SK-N-SH (cell line): Measurements from ENCODE around the gene DZIP1L. TPM values are rescaled to one million over a fixed set of nuclear protein-coding genes. Genes with fewer than 3 reads are reported as not detected.

Source experiments
- CTCF ChIA-PET: fragments of 300-600, 350-600 bp; formaldehyde crosslinking; extraction: SDS; loops from one replicate; lab custom pipeline; 2021; lab: Yijun Ruan, JAX
- POLR2A ChIA-PET: fragments of 350-600 bp; sonication (Branson Sonifier 250); formaldehyde crosslinking; extraction: SDS; loops from one replicate; lab custom pipeline; 2020; ENCODE audit warnings: antibody characterized with exemption, inconsistent platforms; lab: Yijun Ruan, JAX
- DNase-seq: peaks from one replicate; pipeline ENCODE4 v3.0.0; 2012
- H2AFZ ChIP-seq: fragments of 200-600 bp; sonication (generic); 2 replicates; pipeline ENCODE4 v1.8.1; 2016; ENCODE audit warnings: antibody characterized with exemption, mild to moderate bottlenecking, low read depth
- H3F3A ChIP-seq: fragments of 200-600 bp; sonication (generic); replicated peaks from 2 replicates; pipeline ENCODE3; 2016; ENCODE audit warnings: antibody characterized with exemption, mild to moderate bottlenecking; ENCODE audit not compliant: insufficient read depth
- H3K27ac ChIP-seq, 2 experiments: fragments of 200-500 bp in 1 of 2; fragments of 200-600 bp in 1 of 2; sonication (Bioruptor generic) in 1 of 2; sonication (generic), shearing (Covaris generic) in 1 of 2; 2 replicates each; pipeline versions ENCODE4 v1.5.1 to v1.6.1; 2014 to 2016; ENCODE audit warnings: low read depth in 2 of 2, inconsistent platforms in 1 of 2, low read length in 1 of 2, mild to moderate bottlenecking in 1 of 2, mixed read lengths in 1 of 2
- H3K27me3 ChIP-seq: fragments of 200-600 bp; sonication (generic), shearing (Covaris generic); 2 replicates; pipeline ENCODE4 v1.6.1; 2016; ENCODE audit warnings: mixed run types; ENCODE audit not compliant: insufficient read depth
- H3K36me3 ChIP-seq, 2 experiments: fragments of 200-500 bp in 1 of 2; fragments of 200-600 bp in 1 of 2; sonication (Bioruptor generic) in 1 of 2; sonication (generic) in 1 of 2; replicated peaks in 1 of 2; 2 replicates each; pipeline versions ENCODE3 to v1.5.1; 2014 to 2016; ENCODE audit warnings: low read length in 1 of 2, mild to moderate bottlenecking in 1 of 2; ENCODE audit not compliant: insufficient read depth in 2 of 2, control insufficient read depth in 1 of 2
- H3K4me1 ChIP-seq, 2 experiments: fragments of 200-500 bp in 1 of 2; fragments of 200-600 bp in 1 of 2; sonication (Bioruptor generic) in 1 of 2; sonication (generic), shearing (Covaris generic) in 1 of 2; 2 replicates each; pipeline versions ENCODE4 v1.5.1 to v1.6.1; 2014 to 2016; ENCODE audit warnings: low read depth in 1 of 2, low read length in 1 of 2, mixed run types in 1 of 2; ENCODE audit not compliant: insufficient read depth in 2 of 2, control insufficient read depth in 1 of 2
- H3K4me2 ChIP-seq: fragments of 200-600 bp; sonication (generic), shearing (Covaris generic); 2 replicates; pipeline ENCODE4 v1.6.1; 2017; ENCODE audit warnings: mixed run types
- H3K4me3 ChIP-seq, 2 experiments: fragments of 200-500 bp in 1 of 2; fragments of 200-600 bp in 1 of 2; sonication (Bioruptor generic) in 1 of 2; sonication (generic), shearing (Covaris generic) in 1 of 2; 2 replicates each; pipeline versions ENCODE4 v1.5.1 to v1.8.1; 2014 to 2016; ENCODE audit warnings: low read depth in 2 of 2, inconsistent platforms in 1 of 2, low read length in 1 of 2, mild to moderate bottlenecking in 1 of 2, mixed read lengths in 1 of 2, moderate library complexity in 1 of 2
- H3K79me2 ChIP-seq: fragments of 200-600 bp; sonication (generic); 2 replicates; pipeline ENCODE4 v1.8.1; 2017; ENCODE audit warnings: mild to moderate bottlenecking; ENCODE audit not compliant: insufficient read depth
- H3K9ac ChIP-seq: fragments of 200-600 bp; sonication (generic); 2 replicates; pipeline ENCODE4 v1.6.1; 2017; ENCODE audit warnings: mixed run types
- H3K9me2 ChIP-seq: fragments of 200-600 bp; sonication (generic); 2 replicates; pipeline ENCODE4 v1.6.1; 2017; ENCODE audit warnings: mixed run types
- H3K9me3 ChIP-seq: fragments of 200-600 bp; sonication (generic); 2 replicates; pipeline ENCODE4 v1.6.1; 2017; ENCODE audit warnings: mixed run types, mild to moderate bottlenecking, moderate library complexity
- H4K20me1 ChIP-seq: fragments of 200-600 bp; sonication (generic); 2 replicates; pipeline ENCODE4 v1.6.1; 2017; ENCODE audit warnings: mild to moderate bottlenecking, mixed run types; ENCODE audit not compliant: insufficient read depth
- CHD2 ChIP-seq: fragments of 150-350 bp; IDR thresholded peaks from 2 replicates; pipeline ENCODE4 v1.6.1; 2018; ENCODE audit warnings: low read length; ENCODE audit not compliant: partially characterized antibody
- ELF1 ChIP-seq: IDR thresholded peaks from 2 replicates; pipeline ENCODE4 v1.4.0; 2012
- GATA2 ChIP-seq: sonication (generic); formaldehyde crosslinking; IDR thresholded peaks from 2 replicates; pipeline ENCODE4 v1.5.0; 2020; ENCODE audit warnings: mild to moderate bottlenecking, missing genetic modification reagents
- JUND ChIP-seq: IDR thresholded peaks from 2 replicates; pipeline ENCODE4 v1.4.0; 2012
- MEF2A ChIP-seq: IDR thresholded peaks from 2 replicates; pipeline ENCODE4 v1.4.0; 2012; ENCODE audit warnings: low read depth, borderline replicate concordance
- MXI1 ChIP-seq: IDR thresholded peaks from 2 replicates; pipeline ENCODE4 v1.6.1; 2012; ENCODE audit warnings: mild to moderate bottlenecking, low read depth, low read length, improper control_type of control experiment
- NFIC ChIP-seq: IDR thresholded peaks from 2 replicates; pipeline ENCODE4 v1.4.0; 2012; ENCODE audit warnings: borderline replicate concordance
- RAD21 ChIP-seq: IDR thresholded peaks from 2 replicates; pipeline ENCODE4 v1.6.1; 2012; ENCODE audit warnings: mild to moderate bottlenecking, low read length
- SMC3 ChIP-seq: IDR thresholded peaks from 2 replicates; pipeline ENCODE4 v1.6.1; 2012; ENCODE audit warnings: low read depth, low read length, improper control_type of control experiment
- TCF12 ChIP-seq: IDR thresholded peaks from 2 replicates; pipeline ENCODE4 v1.4.0; 2012
- ZBTB33 ChIP-seq: IDR thresholded peaks from 2 replicates; pipeline ENCODE4 v1.4.0; 2012; ENCODE audit warnings: low read depth, borderline replicate concordance
- WGBS: methylation state at CpG from one replicate; pipeline ENCODE4 v1.1.6; 2017; ENCODE audit warnings: low lambda C conversion rate; 5-methylcytosine and 5-hydroxymethylcytosine counted together
- polyA plus RNA-seq, 3 experiments: library from polyadenylated mRNA; depleted of rRNA; stranded (reverse); fragments of >200 nt; gene quantifications; 2 replicates each; pipeline ENCODE4 v1.2.3, GENCODE V29; 2012
- TF ChIP-seq, protein P1 (sequence below): IDR thresholded peaks from 2 replicates; pipeline ENCODE4 v1.4.0; 2012; ENCODE audit warnings: low read depth, borderline replicate concordance
- TF ChIP-seq, protein P2 (sequence below): fragments of 150-350 bp; IDR thresholded peaks from 2 replicates; pipeline ENCODE4 v1.6.1; 2016; ENCODE audit warnings: mild to moderate bottlenecking, low read depth, low read length

Gene DZIP1L
- polyA plus RNA-seq, 1 of the 3 experiments (the other 2 are of a cell fraction): 6.4 TPM

- Histone ChIP-seq H3F3A (no peaks in the 10 kb centered on the region), H3K27ac (no peak within 1 kb of the TSS), H3K27me3 (no peaks in the 10 kb centered on the region), H3K4me1 (peaks cover 0 to 2% of the 10 kb centered on the region in 2 experiments; a peak in 1 of 4 replicates), H3K9ac (no peak within 1 kb of the TSS), H4K20me1 (no peaks in the 10 kb centered on the region), H3K9me3 (no peaks in the 10 kb centered on the region), H3K79me2 (no peaks in the 10 kb centered on the region), H3K4me2 (no peak within 1 kb of the TSS), H3K4me3 (no peak within 1 kb of the TSS), H2AFZ (no peak within 1 kb of the TSS), H3K9me2 (no peaks in the 10 kb centered on the region), H3K36me3 (no peaks in the 10 kb centered on the region)
- ChIA-PET CTCF (interaction anchor here (0.6 to 4.1 kb wide), 3 partner anchors 13 to 230 kb away, joined by 4 to 14 read pairs (median 4); no protein-coding TSS in a partner anchor), POLR2A (no interaction called here)
- 78% methylated on average over 1 of the region's 1 CpG for WGBS
- TF ChIP-seq NFIC (no peak), RAD21 (no peak), MXI1 (no peak)
- no peak for DNase-seq
These were observed 16.8 kb upstream of the DZIP1L start, which contains the start of gene A4GNT for GRCh38 chr3:138132239-138132638. A4GNT (minus strand) TSS chr3:138132390; CDS start chr3:138131256, 1,134 bp downstream.

DNA sequence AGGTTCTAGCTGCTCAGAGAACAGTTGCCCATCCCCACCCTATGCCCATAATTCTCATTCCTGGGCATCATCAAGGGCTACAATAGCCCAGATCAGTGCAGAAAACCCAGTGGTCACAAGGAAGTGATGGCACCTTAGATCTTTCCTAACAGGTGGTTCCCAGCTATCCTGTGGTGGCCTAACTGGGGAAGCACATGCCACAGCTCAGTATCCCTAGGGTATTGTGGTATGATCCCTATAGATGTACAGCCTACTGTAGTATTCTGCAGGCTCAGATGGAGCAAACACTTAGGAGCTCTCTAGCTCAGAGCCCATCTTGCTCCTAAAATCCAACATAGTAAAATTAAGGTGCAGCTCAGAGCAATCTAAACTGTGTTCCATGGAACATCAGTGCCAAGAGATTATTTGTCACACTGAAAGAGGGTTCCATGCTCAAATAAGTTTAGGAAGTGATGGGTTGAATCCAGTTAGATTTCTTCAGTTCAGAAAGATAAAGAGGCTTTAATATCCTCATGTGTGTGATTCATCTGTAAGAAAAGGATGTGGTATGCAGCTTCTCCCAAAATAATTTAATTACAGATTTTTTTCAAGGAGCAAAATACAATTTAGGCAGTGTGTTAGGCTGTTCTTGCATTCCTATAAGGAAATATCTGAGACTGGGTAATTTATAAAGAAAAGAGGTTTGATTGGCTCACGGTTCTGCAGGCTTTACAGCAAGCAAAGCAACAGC lies 12.4 kb upstream of the DZIP1L start:
- H3K9me3 ChIP-seq: no peaks in the 10 kb centered on the region
- H3K36me3 ChIP-seq: no peaks in the 10 kb centered on the region
- ChIA-PET POLR2A (interaction anchor here (3.1 kb wide), 1 partner anchor 12 kb away, joined by 16 read pairs; the partner anchor contains the start of gene DZIP1L), CTCF (interaction anchor here (0.7 to 1.9 kb wide), 3 partner anchors 8 to 59 kb away, joined by 3 to 8 read pairs (median 3); no protein-coding TSS in a partner anchor)
- 28% methylated on average over 1 of the region's 1 CpG for WGBS
- no peak overlapping the region for H2AFZ ChIP-seq
- TF ChIP-seq GATA2 (CRISPR knock-in tag) (no peak), ZBTB33 (no peak), MEF2A (no peak), JUND (no peak), TCF12 (no peak), CHD2 (no peak), MXI1 (no peak), SMC3 (no peak), ELF1 (no peak)
- TF ChIP-seq, protein P1, sequence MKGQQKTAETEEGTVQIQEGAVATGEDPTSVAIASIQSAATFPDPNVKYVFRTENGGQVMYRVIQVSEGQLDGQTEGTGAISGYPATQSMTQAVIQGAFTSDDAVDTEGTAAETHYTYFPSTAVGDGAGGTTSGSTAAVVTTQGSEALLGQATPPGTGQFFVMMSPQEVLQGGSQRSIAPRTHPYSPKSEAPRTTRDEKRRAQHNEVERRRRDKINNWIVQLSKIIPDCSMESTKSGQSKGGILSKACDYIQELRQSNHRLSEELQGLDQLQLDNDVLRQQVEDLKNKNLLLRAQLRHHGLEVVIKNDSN: no peak
- TF ChIP-seq, protein P2, sequence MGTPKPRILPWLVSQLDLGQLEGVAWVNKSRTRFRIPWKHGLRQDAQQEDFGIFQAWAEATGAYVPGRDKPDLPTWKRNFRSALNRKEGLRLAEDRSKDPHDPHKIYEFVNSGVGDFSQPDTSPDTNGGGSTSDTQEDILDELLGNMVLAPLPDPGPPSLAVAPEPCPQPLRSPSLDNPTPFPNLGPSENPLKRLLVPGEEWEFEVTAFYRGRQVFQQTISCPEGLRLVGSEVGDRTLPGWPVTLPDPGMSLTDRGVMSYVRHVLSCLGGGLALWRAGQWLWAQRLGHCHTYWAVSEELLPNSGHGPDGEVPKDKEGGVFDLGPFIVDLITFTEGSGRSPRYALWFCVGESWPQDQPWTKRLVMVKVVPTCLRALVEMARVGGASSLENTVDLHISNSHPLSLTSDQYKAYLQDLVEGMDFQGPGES: no peak
- no peaks in the 10 kb centered on the region for H3F3A ChIP-seq
- 0 out of 4 replicates have a peak overlapping the region, but pooled peaks of 1 of the 2 experiments have one; percentile 9 for H3K27ac ChIP-seq
- no peaks in the 10 kb centered on the region for H3K79me2 ChIP-seq
- peaks cover 9 to 15% of the 10 kb centered on the region in 2 experiments; a peak in 3 of 4 replicates for H3K4me1 ChIP-seq
- H3K4me3 ChIP-seq: no peak overlapping the region
- no peaks in the 10 kb centered on the region for H3K9me2 ChIP-seq
- no peak overlapping the region for H3K9ac ChIP-seq
- no peaks in the 10 kb centered on the region for H3K27me3 ChIP-seq
- H3K4me2 ChIP-seq: no peak overlapping the region
- DNase-seq: no peak
- H4K20me1 ChIP-seq: no peaks in the 10 kb centered on the region
